Gastroesophageal sphincter (tissue), 4 donors: ENCODE results near the gene NT5C1B. TPM values are rescaled to one million over a fixed set of nuclear protein-coding genes. Genes with fewer than 3 reads are reported as not detected.

Experiments used
- ATAC-seq: fragments of 150-250 bp; one replicate; pipeline ENCODE4 v1.9.1; 2016; ENCODE audit warnings: mild to moderate bottlenecking, moderate library complexity
- H3K27ac ChIP-seq, 4 donors: fragments of 200-600 bp; sonication (generic) in 3 of 4; 1 replicate in 3 of 4; 2 replicates in 1 of 4; pipeline ENCODE4 v1.5.1; 2016 to 2019
- H3K27me3 ChIP-seq: fragments of 200-600 bp; sonication (generic); one replicate; pipeline ENCODE4 v1.5.1; 2019
- H3K36me3 ChIP-seq, 2 donors: fragments of 200-600 bp; sonication (generic); one replicate each; pipeline ENCODE4 v1.5.1; 2019; ENCODE audit warnings: control low read depth in 1 of 2
- H3K4me1 ChIP-seq, 3 donors: fragments of 200-600 bp; sonication (generic); 1 replicate in 2 of 3; 2 replicates in 1 of 3; pipeline ENCODE4 v1.5.1; 2016 to 2019; ENCODE audit warnings: control low read depth in 2 of 3
- H3K4me3 ChIP-seq, 2 donors: fragments of 200-600 bp; sonication (generic); one replicate each; pipeline ENCODE4 v1.5.1; 2019; ENCODE audit warnings: mild to moderate bottlenecking in 1 of 2, moderate library complexity in 1 of 2
- H3K9me3 ChIP-seq, 3 donors: fragments of 200-600 bp; sonication (generic); one replicate each; pipeline ENCODE4 v1.5.1; 2017 to 2019; ENCODE audit warnings: control low read depth in 2 of 3
- EP300 ChIP-seq: sonication (generic); formaldehyde crosslinking; IDR thresholded peaks from one replicate; pipeline ENCODE4 v1.6.1; 2017; ENCODE audit warnings: antibody characterized with exemption, mild to moderate bottlenecking
- POLR2A ChIP-seq, 2 donors: fragments of 450-650 bp; IDR thresholded peaks; one replicate each; pipeline ENCODE4 v1.6.1; 2017; ENCODE audit warnings: antibody characterized with exemption in 2 of 2, mild to moderate bottlenecking in 2 of 2, moderate library complexity in 1 of 2
- POLR2AphosphoS5 ChIP-seq: sonication (generic); formaldehyde crosslinking; IDR thresholded peaks from one replicate; pipeline ENCODE4 v1.6.1; 2017; ENCODE audit warnings: antibody characterized with exemption
- WGBS, 2 donors: methylation state at CpG; one replicate each; pipeline ENCODE4 v1.1.5; 2018; ENCODE audit warnings: low coverage in 1 of 2; 5-methylcytosine and 5-hydroxymethylcytosine counted together
- total RNA-seq, 4 donors: library from RNA; depleted of rRNA; stranded (reverse); fragments of >200 nt; gene quantifications; one replicate each; pipeline ENCODE4 v1.1.0, GENCODE V29; 2016
- TF ChIP-seq, protein P1 (sequence below), 4 experiments: fragments of 200-600 bp in 2 of 4; fragments of 450-650 bp in 2 of 4; sonication (generic) in 1 of 4; IDR thresholded peaks; one replicate each; pipeline ENCODE4 v1.5.1; 2017 to 2019; ENCODE audit warnings: antibody characterized with exemption in 4 of 4, mild to moderate bottlenecking in 2 of 4, moderate library complexity in 2 of 4

NT5C1B gene
- total RNA-seq, 4 donors from 2014 or later = 0.39 TPM; not detected in 3

DNA sequence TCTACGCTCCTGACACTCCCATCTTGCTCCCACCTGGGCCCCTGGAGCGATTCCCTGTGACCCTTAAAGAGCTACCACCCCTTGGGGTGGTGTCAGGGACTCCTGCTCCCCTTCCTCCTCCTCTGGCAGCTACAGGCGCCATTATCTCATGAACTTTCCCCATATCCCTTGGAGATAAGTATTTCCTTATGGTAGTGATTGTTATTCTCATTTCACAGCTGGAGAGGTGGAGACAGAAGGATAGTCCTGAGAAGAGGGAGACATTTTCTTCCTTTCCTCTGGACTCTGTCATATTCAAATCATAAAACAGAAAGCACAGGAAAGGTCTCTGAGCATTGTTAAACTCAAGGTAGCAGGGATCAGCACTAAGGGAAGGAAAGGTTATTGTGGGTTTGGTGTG is 63.5 kb downstream of the NT5C1B start:
- no peaks in the 10 kb centered on the region for H3K27me3 ChIP-seq
- H3K36me3 ChIP-seq = no peaks in the 10 kb centered on the region
- no peaks in the 10 kb centered on the region for H3K9me3 ChIP-seq
- no peak for ATAC-seq
- WGBS, 2 donors = 84% methylated on average over 2 of the region's 3 CpGs; no CpG with 5 or more reads in 1 of the 2 donors
- H3K27ac ChIP-seq = peak overlapping the region in 3 of 4 donors; percentile 55 to 70 (median 60)
- TF ChIP-seq POLR2AphosphoS5 = no peak
- no peak for TF ChIP-seq POLR2A (IDR thresholded peaks at IDR 0.05)
- TF ChIP-seq, protein P1, sequence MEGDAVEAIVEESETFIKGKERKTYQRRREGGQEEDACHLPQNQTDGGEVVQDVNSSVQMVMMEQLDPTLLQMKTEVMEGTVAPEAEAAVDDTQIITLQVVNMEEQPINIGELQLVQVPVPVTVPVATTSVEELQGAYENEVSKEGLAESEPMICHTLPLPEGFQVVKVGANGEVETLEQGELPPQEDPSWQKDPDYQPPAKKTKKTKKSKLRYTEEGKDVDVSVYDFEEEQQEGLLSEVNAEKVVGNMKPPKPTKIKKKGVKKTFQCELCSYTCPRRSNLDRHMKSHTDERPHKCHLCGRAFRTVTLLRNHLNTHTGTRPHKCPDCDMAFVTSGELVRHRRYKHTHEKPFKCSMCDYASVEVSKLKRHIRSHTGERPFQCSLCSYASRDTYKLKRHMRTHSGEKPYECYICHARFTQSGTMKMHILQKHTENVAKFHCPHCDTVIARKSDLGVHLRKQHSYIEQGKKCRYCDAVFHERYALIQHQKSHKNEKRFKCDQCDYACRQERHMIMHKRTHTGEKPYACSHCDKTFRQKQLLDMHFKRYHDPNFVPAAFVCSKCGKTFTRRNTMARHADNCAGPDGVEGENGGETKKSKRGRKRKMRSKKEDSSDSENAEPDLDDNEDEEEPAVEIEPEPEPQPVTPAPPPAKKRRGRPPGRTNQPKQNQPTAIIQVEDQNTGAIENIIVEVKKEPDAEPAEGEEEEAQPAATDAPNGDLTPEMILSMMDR (IDR thresholded peaks at IDR 0.05) = no peak
- TF ChIP-seq EP300 = no peak
- H3K4me1 ChIP-seq = peaks cover 3 to 74% (median 5%) of the 10 kb centered on the region in 3 donors
- no peak overlapping the region for H3K4me3 ChIP-seq

DNA sequence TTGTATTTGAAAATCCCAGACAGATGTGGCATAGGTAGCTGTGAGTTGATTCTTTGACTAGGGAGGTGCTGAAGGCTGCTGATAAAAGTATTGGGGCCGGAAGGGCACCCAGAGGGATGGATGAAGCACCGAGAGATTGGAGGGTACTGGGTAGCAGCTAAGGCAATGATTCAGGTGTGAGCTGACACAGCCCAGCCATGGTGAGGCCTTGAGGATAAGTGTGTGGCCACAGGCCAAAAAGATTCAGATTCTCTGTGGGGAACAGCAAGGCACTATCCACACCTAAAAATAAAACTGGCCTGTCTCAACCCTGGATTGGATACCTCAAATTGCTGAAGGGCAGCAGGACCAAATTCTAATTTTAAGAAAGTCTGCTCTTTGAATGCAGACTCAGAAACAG is 64.1 kb downstream of the NT5C1B start:
- peak overlapping the region; percentile 55 to 70 (median 62) for H3K27ac ChIP-seq
- TF ChIP-seq POLR2A (IDR thresholded peaks at IDR 0.05) = no peak
- TF ChIP-seq, protein P1 (IDR thresholded peaks at IDR 0.05) = no peak
- TF ChIP-seq EP300 = no peak
- TF ChIP-seq POLR2AphosphoS5 = no peak
- H3K36me3 ChIP-seq = no peaks in the 10 kb centered on the region
- H3K9me3 ChIP-seq = no peaks in the 10 kb centered on the region
- H3K4me1 ChIP-seq = peaks cover 8 to 80% (median 9%) of the 10 kb centered on the region in 3 donors
- no peak for ATAC-seq
- H3K27me3 ChIP-seq = no peaks in the 10 kb centered on the region
- H3K4me3 ChIP-seq = no peak overlapping the region
- WGBS, 2 donors = 33 to 76% methylated on average over 2 of the region's 2 CpGs

DNA sequence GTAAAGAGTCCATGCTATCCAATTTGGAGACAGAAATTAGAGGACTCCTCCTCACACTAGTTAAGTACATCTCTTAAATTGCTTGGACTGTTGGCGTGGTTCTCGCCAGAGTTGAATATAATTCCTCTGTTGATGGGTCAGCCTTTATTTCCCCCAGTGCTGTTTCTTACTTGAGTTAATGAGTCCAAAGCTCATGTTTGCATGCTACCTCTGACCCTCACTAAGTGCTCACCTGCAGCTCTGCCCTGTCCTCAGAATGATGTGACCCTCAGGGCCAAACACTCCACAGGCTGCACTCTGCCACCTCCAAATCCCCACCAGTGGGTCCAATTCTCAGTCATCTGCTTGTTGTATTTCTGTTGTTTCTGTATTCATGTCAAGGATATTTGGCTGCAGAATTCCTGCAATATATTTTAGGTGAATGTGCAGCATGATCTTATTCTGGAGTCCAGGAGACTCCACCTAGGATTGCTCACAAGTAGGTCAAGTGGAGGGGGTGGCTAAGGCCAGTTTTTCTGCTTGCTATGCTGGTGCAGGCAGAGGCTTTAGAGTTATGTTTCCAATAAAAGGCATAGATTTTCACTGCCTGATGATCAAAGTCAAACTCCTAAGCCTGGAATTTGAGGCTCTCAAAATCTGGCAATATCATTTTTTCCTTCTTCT is 66.8 kb downstream of the NT5C1B start:
- H3K27me3 ChIP-seq = no peaks in the 10 kb centered on the region
- H3K4me3 ChIP-seq = no peak overlapping the region
- WGBS, 2 donors = 85 to 100% methylated on average over 2 of the region's 2 CpGs
- no peaks in the 10 kb centered on the region for H3K36me3 ChIP-seq
- H3K9me3 ChIP-seq = no peaks in the 10 kb centered on the region
- H3K27ac ChIP-seq = peak overlapping the region in 3 of 4 donors; percentile 76 to 80 (median 79)
- ATAC-seq = no peak
- TF ChIP-seq POLR2A (IDR thresholded peaks at IDR 0.05) = no peak
- TF ChIP-seq EP300 = no peak
- no peak for TF ChIP-seq POLR2AphosphoS5
- TF ChIP-seq, protein P1 (IDR thresholded peaks at IDR 0.05) = no peak
- peaks cover 12 to 91% (median 27%) of the 10 kb centered on the region in 3 donors for H3K4me1 ChIP-seq

DNA sequence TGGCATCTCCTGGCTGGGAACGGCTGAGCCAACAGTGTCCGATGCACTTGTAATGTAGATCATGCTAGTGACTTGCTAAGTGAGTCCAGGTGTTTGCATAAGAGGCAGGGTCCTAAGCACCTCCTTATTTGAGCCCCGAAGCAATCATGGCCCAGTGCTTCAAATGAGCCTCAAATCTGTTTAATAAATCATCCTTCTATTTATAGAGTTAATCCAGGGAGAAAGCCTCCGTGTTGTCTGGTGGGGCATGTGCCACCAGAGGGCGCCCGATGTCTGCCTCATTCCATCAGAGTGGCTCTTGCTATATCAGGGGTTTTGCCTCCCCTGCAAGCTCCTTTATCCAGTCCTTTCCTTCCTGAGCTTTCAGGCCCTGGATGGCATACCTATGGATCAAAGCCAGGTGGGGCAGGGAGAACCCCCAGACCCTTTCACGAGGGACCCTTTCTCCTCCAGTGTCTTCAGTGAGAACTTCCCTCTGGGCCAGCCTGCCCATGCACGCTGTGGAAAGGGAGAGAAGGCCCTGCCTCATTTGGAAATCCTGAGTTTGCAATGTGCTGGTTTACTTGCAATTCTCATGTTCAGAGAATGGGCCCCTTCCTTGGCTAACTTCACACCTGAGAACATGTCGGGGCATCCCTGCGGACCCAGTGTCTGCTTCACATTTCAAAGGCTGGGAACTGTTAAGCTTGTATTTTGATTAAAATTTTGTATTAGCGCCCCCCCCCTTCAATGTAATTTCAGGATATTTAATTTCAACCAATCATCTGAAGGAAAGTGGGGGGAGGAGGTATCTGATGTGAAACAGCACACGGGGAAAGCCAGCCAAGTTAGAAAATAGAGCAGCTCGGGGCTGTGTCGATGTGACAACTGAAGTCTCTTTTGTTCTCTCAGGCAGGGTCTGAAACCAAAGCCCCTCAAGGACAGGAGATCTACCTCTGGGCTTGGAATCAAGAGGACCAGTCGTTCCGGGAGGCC is 68.6 kb downstream of the NT5C1B start:
- WGBS, 2 donors = 4 to 30% methylated on average over 11 to 12 of the region's 16 CpGs
- TF ChIP-seq, protein P1 (IDR thresholded peaks at IDR 0.05) = peak; percentile 90 to 97 (median 94)
- no peak for TF ChIP-seq POLR2A (IDR thresholded peaks at IDR 0.05)
- no peak for TF ChIP-seq EP300
- peak; percentile 67 for TF ChIP-seq POLR2AphosphoS5
- H3K4me3 ChIP-seq = no peak overlapping the region
- peak; percentile 81 for ATAC-seq
- H3K27me3 ChIP-seq = no peaks in the 10 kb centered on the region
- H3K36me3 ChIP-seq = no peaks in the 10 kb centered on the region
- H3K27ac ChIP-seq = peak overlapping the region; percentile 76 to 91 (median 80)
- H3K4me1 ChIP-seq = peaks cover 14 to 91% (median 33%) of the 10 kb centered on the region in 3 donors
- H3K9me3 ChIP-seq = no peaks in the 10 kb centered on the region
